Neural progenitor cell (in vitro differentiated cells): Measurements from ENCODE around the gene CAMSAP1.

Source experiments
- EZH2 ChIP-seq: fragments of 200-600 bp; sonication (generic); IDR thresholded peaks from 2 replicates; pipeline ENCODE4 v1.6.1; 2017; ENCODE audit warnings: antibody characterized with exemption, mild to moderate bottlenecking, moderate library complexity
- EZH2phosphoT487 ChIP-seq: fragments of 200-600 bp; sonication (generic); IDR thresholded peaks from 2 replicates; pipeline ENCODE4 v1.6.1; 2017; ENCODE audit warnings: antibody characterized with exemption
- TF ChIP-seq, protein P1 (sequence below): fragments of 200-600 bp; sonication (generic); IDR thresholded peaks from 2 replicates; pipeline ENCODE4 v1.5.1; 2017; ENCODE audit warnings: antibody characterized with exemption, mild to moderate bottlenecking

GRCh38 chr9:135815830-135816650 is 91.3 kb downstream of the CAMSAP1 start:
- TF ChIP-seq EZH2 (no peak), EZH2phosphoT487 (no peak)
- TF ChIP-seq, protein P1, sequence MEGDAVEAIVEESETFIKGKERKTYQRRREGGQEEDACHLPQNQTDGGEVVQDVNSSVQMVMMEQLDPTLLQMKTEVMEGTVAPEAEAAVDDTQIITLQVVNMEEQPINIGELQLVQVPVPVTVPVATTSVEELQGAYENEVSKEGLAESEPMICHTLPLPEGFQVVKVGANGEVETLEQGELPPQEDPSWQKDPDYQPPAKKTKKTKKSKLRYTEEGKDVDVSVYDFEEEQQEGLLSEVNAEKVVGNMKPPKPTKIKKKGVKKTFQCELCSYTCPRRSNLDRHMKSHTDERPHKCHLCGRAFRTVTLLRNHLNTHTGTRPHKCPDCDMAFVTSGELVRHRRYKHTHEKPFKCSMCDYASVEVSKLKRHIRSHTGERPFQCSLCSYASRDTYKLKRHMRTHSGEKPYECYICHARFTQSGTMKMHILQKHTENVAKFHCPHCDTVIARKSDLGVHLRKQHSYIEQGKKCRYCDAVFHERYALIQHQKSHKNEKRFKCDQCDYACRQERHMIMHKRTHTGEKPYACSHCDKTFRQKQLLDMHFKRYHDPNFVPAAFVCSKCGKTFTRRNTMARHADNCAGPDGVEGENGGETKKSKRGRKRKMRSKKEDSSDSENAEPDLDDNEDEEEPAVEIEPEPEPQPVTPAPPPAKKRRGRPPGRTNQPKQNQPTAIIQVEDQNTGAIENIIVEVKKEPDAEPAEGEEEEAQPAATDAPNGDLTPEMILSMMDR, result no peak
